HG03457 (cell line): ENCODE results near the gene FOXD4L4.
"Not testable (repeated sequence)": the region's sequence is repeated elsewhere in the genome, so short reads cannot be mapped to it uniquely, and the experiment has no call there.

Experiments used
- ATAC-seq: cut with Tn5 transposase; IDR thresholded peaks from one replicate; pipeline ENCODE4 v1.9.1; 2021; ENCODE audit warnings: moderate number of reproducible peaks; ENCODE audit not compliant: unreplicated experiment

The FOXD4L4 gene

GRCh38 chr9:65737096-65737564 is at the start of gene FOXD4L4:
Gene FOXD4L4 (plus strand): TSS chr9:65737146. CDS start chr9:65737146, 0 bp downstream.
- ATAC-seq, result not testable (repeated sequence)

- not testable (repeated sequence) for ATAC-seq
These were observed 33.4 kb upstream of the FOXD4L4 start for GRCh38 chr9:65703550-65703949.

GRCh38 chr9:65714445-65714844 is 22.5 kb upstream of the FOXD4L4 start:
- not testable (repeated sequence) for ATAC-seq

GRCh38 chr9:65738133-65738532 is 1.2 kb downstream of the FOXD4L4 start:
- not testable (repeated sequence) for ATAC-seq
